GM19351 (cell line): Measurements from ENCODE around the gene TUBB.

Experiments used
- ATAC-seq: cut with Tn5 transposase; IDR thresholded peaks from one replicate; pipeline ENCODE4 v1.9.1; 2021; ENCODE audit warnings: mild to moderate bottlenecking, moderate library complexity; ENCODE audit not compliant: unreplicated experiment

The TUBB gene

DNA sequence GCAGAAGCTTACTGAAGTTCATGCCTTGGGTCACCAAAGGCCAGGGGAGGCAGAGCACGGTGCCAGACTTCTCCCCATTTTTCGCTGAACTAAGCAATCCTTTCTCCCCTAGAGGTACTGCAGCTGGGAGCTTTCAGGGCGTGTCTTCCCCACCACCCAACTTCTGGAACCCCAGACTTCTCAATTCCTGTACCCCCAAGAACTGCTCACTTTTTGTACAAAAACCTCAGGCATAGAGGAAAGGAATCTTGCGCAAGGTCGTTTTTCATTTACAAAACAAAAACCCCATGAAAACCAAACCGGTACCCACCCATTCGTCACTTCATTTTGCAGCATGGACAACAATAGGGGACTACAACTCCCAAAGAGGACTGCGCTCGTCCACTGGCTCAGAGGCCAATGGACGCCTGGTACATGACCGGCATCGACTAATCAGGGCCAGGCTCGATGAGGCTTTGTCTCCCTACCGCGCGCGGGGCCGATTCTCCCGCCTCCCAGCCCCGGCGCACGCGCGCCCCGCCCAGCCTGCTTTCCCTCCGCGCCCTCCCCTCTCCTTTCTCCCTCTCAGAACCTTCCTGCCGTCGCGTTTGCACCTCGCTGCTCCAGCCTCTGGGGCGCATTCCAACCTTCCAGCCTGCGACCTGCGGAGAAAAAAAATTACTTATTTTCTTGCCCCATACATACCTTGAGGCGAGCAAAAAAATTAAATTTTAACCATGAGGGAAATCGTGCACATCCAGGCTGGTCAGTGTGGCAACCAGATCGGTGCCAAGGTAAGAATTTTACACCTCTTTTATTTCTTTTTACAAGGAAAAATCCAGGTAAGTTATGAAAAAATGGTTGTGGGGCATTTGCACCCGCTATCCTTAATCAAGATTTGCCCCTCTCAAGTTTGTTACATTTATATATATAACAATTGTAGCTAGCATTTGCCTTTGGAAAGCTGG is at the start of gene TUBB:
Gene TUBB, plus strand, starts transcription at position 562 of the 947 bp plus-strand sequence. Its CDS starts 155 bp downstream, at position 717.
- peak; percentile 38 for ATAC-seq

DNA sequence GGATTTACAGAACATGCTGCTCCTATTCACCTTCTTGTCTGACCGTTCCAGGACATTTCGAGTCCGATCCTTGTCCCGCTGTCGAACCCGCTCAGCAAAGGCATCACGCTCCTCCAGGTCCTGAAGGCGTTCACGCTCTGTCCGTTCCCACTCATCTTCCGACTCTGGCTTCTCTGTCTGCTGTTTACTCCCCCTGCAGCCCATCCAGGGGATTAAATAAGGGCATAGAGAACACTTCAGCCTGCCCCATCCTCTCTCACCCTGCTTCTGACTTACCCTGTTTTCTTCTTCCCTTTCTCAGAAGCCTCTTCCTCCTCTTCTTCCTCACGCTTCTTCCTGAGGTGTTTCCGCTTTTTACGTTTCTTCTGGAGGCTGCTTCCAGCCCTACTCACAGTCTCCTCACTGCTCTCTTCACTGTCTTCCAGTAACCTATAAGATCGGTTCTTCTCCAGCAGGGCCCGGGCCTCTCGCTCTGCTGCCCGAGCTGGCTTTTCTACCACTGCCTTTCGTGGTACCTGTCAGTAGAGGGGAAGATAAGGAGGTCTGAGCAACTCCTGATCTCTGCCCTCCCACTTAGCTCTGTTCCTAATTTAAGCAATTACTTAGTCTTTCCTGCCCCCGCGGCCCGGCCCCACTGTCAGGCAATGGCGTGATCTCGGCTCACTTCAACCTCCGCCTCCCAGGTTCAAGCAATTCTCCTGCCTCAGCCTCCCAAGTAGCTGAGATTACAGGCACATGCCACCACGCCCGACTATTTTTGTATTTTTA is 49.2 kb upstream of the TUBB start:
- ATAC-seq = no peak

DNA sequence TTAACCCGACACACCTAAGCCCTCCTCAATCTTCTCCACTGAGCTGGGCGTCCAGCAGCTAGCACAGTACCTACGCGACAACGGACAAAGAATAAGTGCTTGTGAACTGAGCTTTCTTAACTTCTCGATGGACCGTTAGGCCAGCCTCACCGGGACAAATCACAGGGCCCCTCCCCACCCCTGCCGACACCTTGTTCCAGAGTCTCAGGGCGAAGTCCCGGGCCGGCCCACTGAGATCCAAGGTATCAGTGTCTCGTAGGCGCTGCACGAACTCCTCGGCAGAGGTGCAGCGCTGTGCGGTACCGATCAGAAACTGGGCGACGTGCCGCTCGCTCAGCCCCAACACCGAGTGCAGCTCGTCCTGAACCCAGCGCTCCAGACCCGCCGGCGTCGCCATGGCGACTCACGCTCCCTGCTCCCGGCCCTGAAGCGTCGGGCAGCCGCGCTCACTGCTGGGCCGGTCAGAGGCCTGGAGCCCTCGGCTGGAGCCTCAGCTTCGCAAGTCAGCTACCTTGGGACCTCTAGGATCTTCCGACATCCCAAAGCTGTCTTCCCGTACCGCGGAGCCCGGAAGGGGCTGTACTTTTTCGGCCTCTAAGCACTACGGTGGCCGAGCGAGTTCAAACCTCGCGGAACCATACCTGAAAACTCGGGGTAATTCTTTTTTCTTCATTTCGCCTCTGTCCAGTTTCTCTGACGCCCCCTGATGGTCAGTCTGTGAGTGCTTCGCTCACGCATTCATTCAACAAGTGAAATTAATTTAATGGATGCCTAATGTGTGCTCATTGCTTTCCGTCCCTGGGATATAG is 47.5 kb upstream of the TUBB start, which contains the start of gene DHX16:
Gene DHX16, minus strand, starts transcription at position 562 of the 809 bp plus-strand sequence. Its CDS starts 165 bp downstream, at position 397.
- ATAC-seq = peak; percentile 58

DNA sequence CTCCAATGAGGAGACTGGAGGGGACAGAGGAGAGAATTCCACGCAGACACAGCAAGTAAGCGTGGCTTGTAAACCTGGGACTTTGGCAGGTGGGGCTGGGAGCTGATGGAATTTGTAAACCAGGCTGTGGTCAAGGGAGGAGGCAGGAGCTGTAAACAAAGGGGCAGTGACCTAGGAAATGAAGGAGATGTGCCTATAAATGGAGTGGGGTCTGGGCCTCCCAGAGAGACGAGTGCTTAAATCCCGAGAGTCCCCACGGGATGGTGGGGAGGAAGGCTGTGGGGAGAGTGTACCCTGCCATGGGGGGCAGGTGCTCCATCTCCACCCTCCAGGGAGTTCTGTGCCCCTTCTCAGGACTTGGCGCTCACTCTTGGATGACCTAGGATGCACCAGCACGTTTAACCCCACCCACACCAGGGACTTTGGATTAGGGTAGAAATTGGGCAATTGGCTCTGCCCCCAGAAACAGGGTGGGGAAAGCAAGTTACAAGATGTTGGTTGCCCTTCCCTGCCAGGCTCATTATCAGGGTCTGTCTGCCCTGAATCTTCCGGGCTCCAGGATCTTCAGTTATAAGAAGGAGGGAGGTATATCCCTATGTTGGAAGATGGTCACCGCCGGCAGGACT is 43.4 kb upstream of the TUBB start:
- no peak for ATAC-seq

DNA sequence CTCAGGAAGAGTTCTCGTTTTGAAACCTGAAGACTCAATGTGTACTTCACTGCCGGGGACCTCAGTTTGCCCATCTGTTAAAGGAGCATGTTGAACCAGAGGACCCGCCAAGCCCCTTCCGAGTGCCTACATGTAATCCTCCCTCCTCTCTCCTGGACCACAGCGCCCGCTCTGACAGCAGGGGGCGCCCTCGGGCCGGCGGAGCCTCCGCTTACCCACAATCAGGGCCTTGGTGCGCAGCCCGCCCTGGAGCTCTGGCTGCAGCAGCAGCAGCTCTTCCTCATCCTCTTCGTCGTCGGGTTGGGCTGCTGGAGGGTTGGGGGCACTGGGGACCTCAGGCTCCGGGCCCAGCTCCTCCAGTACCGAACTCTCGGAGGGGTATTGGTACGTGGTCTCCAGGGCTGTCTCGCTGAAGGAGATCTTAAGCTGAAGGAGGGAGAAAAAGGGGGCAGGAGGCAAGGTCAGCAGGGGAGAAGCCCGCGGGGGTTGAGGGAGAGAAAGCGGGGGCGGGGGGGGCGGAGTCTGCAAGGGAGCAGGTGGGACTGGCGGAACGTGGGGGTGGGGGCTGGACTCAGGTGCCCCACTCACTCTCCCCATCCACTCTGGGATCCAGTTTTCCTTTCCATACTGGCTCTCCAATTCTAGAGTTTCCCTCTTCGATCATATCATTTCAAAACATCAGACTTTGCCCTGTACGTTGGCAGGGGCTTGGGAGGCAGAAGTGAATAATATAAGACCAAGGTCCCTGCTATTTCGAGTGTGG is 41.0 kb upstream of the TUBB start:
- ATAC-seq = peak; percentile 39

DNA sequence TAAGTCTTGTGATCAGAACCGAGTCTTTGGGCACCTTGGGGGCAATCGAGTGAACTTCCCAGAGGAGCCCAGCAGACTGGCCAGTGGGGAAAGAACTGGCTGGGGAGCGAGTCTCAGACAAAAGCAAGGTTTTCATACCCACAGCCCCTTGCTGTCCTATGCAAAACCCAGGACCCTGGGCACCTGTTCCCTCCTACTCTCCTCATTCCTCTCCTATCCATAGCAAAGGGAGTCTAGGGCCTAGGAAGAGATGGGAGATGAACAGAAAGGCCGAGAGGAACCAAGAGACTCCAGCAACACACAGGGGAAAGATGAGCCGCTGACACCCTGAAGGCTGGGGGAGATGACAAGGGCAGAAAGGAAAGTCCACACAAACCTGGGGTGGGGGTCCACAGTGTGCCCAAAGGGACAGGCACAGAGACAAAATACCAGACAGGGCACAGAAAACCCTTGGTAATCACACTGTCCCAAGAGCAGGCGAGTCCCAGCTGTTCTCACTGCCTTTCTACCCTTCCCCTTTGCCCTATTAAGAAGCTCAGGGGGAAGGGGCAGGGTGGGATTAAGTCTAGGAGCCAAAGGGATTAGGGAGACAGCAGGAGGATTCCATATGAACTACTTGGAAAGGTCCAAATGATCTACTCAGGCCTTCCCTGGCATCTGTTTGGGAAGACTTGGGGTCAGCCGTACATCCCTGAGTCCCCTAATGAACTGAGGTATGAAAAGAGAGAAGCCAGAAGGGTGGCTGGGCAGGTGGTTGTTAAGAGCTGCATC is 40.2 kb upstream of the TUBB start:
- ATAC-seq = no peak

DNA sequence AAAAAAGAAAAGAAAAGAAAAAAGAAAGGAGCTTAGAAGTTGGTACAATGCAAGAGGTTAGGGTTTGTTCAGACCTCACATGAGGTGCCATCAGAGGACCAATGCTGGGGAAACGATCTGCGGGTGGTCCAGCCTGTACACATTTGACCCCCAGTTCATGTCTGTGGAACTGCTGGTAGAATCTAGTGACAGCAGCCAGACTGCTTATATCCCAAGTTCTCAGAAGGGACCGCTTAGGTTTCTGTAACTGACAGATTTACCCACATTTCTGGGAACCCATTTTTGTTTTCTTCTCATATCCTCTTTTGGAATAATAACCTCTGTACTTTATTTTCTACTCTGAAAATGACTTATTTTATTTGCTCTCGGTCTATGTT is 38.4 kb upstream of the TUBB start:
- no peak for ATAC-seq

DNA sequence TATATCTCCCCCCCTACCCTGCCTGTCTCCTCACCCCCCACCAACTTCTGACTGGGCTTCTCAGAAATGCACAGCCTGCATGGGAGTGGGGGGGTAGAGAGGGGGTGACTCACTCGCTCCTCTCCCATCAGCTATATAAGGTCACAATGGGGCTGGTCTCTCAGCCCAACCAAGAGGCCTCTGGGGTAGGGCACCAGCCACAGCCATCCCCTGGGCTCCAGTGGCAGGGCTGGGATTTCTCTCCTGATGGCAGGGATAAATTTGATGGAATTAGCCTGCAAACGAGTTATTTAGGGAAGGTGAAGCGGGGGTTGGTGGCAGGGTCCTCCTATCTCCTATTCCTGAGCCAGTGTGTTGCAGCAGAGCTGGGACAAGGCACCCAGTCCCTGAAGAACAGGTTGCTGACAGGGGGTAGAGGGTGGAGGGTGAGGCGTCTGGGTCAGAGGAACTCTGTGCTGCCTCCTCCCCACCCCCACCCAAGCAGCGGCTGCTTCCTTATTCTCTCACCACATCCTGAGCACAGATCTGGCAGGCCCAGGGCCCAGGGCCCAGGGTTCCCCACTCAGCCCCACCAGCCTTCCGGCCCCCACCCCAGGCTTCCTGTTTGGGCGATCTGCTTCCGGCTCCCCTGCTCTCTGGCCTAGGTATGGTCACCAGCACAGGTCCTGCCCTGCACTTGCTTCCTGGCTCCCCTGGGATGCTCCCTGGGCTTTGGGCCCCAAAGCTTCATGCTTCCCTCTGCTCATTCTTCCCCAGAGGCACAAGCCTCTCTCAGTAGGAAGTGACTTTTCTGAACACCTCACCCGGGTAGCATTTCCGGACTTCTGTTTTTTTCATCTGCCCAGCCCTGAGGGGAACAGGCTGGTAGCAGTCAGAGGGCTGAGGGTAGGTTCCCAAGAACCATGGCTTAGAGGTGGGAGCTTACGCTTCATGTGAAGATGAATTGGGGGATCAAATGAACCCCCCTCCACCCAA is 37.7 kb upstream of the TUBB start:
- ATAC-seq = peak; percentile 53

DNA sequence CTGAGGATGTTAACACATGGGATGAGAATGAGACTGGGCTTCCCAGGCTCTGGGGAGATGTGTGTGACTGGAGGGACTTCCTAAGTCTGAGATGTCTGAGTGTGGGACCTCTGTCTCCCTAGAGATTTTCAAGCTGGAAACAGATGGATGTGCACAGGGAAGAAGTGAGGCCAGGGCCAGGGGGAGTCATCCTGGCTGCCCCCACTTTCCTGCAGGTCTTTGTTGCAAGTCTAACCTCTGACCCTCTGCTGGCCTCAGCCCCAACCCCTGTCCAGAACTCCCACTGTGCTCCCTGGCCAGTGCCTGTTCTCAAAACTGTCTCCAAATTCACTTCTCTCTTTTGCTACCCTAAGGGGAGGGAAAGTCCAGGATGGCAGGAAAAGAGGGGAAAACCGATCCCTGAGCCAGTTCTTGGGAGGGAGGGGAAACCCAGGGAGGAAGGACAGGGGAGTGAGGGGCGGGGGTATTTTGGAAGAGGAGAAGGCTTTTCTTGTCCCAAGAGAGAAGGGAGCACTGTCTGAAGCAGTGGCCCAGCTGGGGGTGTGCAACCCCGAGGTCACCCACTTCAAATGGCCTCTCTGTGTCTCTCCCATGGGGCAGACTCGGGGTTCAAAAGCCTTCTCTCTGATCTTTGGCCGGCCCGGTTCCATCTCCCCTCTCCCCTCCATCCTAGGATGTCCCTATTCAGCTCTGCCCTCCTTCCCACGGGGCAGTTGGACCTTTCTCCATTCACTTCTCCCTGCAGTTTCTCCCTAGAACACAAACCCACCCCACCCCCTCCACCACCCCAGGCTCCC is 36.8 kb upstream of the TUBB start:
- ATAC-seq = no peak

DNA sequence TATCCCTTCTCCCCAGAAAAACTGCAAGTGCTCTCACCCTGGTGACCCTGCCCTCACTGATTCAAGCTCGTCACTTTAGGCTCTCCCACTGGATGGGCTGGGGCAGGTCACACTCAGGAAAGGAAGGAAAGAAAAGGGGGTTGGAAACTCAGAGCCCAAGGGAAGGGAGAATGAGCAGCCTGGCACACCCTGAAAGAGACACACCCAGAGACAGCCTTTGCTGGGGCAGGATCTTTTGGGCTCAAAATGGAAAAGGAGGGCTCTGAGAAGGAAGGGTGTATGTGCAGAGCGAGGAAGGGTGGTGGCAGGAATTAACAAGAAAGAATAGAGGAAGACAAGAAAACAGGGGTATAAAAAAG is 36.2 kb upstream of the TUBB start:
- ATAC-seq = no peak

DNA sequence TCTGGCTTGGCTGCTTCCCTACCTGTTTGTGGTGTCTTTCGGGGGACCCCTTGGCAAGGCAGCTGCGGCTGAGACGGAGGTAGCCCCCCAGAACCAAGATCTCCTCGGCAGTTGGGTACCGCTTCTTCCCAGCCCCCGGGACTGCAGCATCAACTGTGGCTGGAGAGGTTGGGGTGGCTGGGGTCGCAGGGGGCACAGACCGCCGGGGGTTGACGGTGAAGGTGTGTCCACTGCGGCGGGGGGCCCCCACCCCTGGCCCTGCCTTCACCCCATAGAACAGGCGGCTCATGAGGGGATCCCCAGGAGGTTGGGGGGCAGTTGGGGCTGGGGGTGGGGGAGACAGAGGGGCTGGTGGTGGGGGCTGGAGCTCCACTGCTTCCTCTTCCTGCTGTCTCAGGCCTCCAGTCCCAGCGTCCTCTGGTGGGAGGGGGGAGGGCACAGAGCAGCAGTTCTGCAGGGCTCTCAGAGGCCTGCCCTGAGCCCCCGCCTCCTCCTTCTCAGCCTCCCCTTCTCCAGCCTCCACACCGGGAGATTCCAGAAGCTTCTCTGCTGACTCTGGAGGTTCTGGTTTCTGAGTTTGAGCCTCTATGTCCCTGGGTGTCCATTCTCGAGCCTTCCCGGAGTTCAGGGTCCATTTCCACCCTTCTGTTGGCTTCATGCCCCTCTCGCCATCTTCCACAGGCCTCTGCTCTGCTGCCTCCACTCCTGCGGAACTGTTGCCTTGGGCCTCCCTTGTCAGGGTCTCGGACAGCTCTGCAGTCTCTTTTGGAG is 35.6 kb upstream of the TUBB start:
- no peak for ATAC-seq

DNA sequence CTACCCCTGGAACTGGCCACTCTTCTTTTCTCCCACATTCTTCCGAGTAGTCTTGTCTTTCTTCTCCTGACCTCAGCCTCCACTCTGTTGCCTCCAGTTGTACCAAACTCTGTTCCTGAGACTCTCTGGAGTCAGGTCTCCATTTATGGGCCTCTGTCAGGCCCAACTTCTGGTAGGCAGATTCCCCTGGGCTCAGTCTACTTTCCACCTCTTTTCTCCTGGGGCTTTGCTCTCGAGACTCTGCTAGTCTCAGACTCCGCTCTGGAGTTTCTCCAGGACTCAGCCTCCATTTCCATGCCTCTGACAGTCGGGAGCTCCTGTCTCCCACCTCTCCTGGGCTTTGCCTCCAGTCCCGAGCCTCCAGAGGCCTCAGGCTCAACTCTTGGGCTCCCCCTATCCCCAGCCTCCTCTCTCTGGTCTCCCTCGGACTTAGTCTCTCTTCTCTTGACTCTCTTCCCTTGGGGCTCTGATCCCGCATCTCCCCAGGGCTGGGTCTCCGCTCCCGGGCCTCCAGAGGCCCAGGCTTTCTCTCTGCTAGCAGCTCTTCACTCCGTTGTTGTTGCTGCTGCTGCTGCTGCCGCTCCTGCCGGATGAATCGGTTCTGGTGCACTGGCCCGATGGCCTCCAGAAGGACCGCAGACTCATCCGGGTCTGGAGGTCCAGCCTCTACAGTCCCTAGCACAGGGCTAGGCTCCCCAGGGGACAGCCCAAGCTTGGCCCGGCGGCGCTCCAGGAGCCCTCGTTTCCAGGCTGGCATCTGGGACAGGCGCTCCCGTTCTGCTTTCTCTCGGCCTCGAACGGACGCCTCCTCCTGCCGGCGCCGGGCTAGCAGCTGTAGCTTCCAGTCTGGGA is 34.8 kb upstream of the TUBB start:
- ATAC-seq = no peak

DNA sequence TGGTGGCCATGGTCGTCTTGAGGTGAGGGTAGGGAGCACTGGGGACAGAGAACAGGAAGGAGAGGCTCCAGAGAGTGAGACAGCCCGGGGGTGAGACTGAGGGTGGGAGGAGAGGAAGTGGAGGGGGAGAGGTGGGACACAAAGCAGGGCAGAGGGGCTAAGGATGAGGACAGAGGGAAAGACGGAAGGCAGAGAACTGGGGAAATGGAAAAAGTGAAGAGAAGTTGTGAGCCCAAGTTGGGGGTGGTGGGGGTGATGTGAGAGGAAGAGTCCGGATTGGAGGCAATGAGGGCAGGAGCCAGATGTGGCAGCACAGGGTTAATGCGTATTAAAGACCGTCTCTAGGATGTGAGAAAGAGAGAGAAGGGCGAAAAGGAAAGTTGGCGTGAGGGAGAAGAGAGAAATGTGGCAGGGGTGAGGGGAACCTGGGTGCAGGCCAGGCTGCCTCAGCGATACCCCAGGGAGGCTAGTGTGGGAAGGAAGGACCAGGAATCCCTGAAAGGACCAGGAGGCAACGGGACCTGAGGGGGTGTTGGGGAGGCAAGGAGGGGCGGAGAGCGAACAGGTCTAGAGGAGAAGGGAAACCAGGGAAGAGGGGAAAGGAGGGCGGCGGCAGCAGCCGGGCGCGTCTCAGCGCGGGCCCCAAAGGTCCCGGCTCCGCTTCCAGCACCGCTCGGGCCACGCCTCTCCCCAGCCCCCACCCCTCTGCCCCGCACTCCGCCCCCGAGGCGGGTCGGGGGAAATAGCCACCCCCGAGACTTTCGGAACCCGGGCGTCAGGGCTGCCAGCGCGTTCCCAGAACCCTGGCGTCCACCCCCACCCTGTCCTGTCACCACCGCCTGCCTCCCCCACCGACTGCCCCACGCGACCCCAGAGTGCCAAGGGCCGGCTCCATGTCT is 33.9 kb upstream of the TUBB start, which contains the start of gene PPP1R18:
Gene PPP1R18, minus strand, starts transcription at position 637 of the 899 bp plus-strand sequence. Its CDS starts 627 bp downstream, at position 10.
- no peak for ATAC-seq

DNA sequence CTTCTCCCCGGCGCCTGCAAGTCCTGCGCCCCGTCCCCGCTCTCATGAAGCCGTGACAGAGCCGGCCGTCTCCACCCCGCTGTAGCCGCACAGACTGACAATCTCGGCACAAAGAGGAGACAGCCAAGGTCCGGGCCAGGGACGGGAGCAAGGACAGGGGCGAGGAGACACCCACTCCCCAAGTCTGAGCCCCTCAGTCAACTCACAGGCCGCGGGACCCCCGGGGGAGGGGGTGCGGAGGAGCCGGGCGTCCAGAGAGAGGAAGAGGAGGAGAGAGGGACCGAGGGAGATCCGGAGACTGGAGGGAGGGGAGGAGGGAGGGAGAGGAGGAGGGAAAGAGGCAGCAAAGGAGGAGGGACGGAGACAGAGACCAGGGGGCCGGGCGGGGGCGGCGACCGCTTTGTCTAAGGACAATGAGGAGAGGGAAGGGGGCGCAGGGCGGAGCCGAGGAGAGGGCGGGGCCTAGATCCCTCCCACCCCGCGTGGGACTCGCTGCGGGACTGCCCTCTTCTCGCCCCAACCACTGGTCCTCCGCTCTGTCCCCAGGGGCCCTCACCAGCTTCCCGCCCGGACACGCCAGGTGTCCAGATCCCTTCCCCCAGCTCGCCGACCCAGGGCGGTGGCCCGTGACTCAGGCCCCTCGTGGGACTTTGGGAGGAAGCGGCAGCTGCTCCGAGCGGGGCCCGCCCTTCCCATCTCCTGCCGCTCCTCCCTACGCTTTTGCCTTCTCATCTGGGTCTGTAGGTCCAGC is 33.1 kb upstream of the TUBB start:
- peak; percentile 44 for ATAC-seq
